ENCODE measurements around the gene OR5J2. TPM values are rescaled to one million over a fixed set of nuclear protein-coding genes. Genes with fewer than 3 reads are reported as not detected.
"Not testable (repeated sequence)": the region's sequence is repeated elsewhere in the genome, so short reads cannot be mapped to it uniquely, and the experiment has no call there.

Gene OR5J2
- total RNA-seq: not detected in 2 replicates
- long read RNA-seq: 0 reads

DNA sequence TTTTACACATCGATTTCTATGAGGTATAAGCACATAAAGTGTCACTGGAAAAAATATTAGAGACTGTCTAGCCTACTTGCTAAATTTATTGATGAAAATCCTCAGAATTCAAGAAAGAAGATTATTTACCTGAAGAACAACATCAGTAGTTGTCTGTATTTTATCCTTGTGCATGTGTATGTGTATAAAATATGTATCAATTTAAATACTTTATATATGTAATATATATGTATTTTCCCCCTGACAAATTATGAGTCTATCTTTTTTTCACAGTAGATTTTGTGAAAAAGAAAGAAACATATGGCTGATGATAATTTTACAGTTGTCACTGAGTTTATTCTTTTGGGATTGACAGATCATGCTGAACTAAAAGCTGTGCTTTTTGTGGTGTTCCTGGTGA, at the start of gene OR5J2:
Gene OR5J2 (plus strand): TSS at position 301 of the 400 bp plus-strand sequence. CDS start 0 bp downstream, at position 301.
- H3K27ac Mint-ChIP-seq (ENCODE audit: unreplicated experiment): no peak within 1 kb of the TSS

DNA sequence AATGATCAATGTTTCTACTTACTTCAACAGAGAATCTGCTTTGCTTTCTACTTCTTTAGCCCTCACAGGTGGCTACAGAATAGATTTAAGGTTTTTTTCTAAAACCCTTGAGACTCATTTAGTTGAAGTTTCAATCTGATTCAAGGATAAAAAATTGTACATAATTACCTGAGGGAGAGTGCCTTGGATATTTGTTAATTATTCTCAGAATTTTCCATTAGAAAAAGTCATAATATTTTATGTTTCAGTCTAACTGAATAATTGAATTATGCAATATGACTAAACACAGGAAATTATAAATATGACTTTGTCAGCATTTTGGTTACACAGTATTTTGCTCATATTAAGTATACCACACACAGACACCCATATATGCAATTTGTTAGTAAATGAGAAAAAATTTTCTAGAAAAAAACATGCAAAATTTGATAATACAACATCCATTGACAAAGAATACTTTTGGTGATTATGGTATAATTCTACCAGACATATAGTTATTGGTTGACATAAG, 36.2 kb upstream of the OR5J2 start, which contains the start of gene OR8J3:
Gene OR8J3 (minus strand): TSS at position 51 of the 511 bp plus-strand sequence. CDS start 2,483 bp downstream, outside the sequence.
- H3K4me1 Mint-ChIP-seq (ENCODE audit: unreplicated experiment): no peaks in the 10 kb centered on the region
- DNase-seq (ENCODE audit: extremely low spot score, unreplicated experiment): no peak
- no peaks in the 10 kb centered on the region for H3K36me3 Mint-ChIP-seq (ENCODE audit: unreplicated experiment)
- TF ChIP-seq, protein P1, sequence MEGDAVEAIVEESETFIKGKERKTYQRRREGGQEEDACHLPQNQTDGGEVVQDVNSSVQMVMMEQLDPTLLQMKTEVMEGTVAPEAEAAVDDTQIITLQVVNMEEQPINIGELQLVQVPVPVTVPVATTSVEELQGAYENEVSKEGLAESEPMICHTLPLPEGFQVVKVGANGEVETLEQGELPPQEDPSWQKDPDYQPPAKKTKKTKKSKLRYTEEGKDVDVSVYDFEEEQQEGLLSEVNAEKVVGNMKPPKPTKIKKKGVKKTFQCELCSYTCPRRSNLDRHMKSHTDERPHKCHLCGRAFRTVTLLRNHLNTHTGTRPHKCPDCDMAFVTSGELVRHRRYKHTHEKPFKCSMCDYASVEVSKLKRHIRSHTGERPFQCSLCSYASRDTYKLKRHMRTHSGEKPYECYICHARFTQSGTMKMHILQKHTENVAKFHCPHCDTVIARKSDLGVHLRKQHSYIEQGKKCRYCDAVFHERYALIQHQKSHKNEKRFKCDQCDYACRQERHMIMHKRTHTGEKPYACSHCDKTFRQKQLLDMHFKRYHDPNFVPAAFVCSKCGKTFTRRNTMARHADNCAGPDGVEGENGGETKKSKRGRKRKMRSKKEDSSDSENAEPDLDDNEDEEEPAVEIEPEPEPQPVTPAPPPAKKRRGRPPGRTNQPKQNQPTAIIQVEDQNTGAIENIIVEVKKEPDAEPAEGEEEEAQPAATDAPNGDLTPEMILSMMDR (IDR thresholded peaks at IDR 0.05): no peak
- H3K27ac Mint-ChIP-seq (ENCODE audit: unreplicated experiment): no peak within 1 kb of the TSS
- no peak within 1 kb of the TSS for H3K4me3 Mint-ChIP-seq (ENCODE audit: unreplicated experiment)
- peaks cover 27% of the 10 kb centered on the region for H3K9me3 Mint-ChIP-seq (ENCODE audit: unreplicated experiment)
- H3K27me3 Mint-ChIP-seq (ENCODE audit: unreplicated experiment): no peaks in the 10 kb centered on the region

More for the DNA sequence above, at the start of gene OR5J2:
- H3K4me3 Mint-ChIP-seq (ENCODE audit: unreplicated experiment): no peak within 1 kb of the TSS
- no peaks in the 10 kb centered on the region for H3K4me1 Mint-ChIP-seq (ENCODE audit: unreplicated experiment)
- no peaks in the 10 kb centered on the region for H3K36me3 Mint-ChIP-seq (ENCODE audit: unreplicated experiment)
- H3K27me3 Mint-ChIP-seq (ENCODE audit: unreplicated experiment): no peaks in the 10 kb centered on the region
- no peak for DNase-seq (ENCODE audit: extremely low spot score, unreplicated experiment)
- H3K9me3 Mint-ChIP-seq (ENCODE audit: unreplicated experiment): peaks cover 14% of the 10 kb centered on the region
- TF ChIP-seq, protein P1 (IDR thresholded peaks at IDR 0.05): no peak

DNA sequence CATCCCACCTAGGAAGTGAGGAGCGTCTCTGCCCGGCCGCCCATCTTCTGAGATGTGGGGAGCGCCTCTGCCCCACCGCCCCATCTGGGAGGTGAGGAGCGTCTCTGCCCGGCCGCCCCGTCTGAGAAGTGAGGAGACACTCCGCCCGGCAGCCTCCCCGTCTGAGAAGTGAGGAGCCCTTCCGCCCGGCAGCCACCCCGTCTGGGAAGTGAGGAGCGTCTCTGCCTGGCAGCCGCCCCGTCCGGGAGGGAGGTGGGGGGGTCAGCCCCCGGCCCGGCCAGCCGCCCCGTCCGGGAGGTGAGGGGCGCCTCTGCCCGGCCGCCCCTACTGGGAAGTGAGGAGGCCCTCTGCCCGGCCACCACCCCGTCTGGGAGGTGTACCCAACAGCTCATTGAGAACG, 32.7 kb upstream of the OR5J2 start:
- H3K4me3 Mint-ChIP-seq (ENCODE audit: unreplicated experiment); DNase-seq (ENCODE audit: extremely low spot score, unreplicated experiment); H3K27ac Mint-ChIP-seq (ENCODE audit: unreplicated experiment); H3K27me3 Mint-ChIP-seq (ENCODE audit: unreplicated experiment); H3K36me3 Mint-ChIP-seq (ENCODE audit: unreplicated experiment); H3K4me1 Mint-ChIP-seq (ENCODE audit: unreplicated experiment): not testable (repeated sequence)
- peaks cover 35% of the 10 kb centered on the region for H3K9me3 Mint-ChIP-seq (ENCODE audit: unreplicated experiment)

DNA sequence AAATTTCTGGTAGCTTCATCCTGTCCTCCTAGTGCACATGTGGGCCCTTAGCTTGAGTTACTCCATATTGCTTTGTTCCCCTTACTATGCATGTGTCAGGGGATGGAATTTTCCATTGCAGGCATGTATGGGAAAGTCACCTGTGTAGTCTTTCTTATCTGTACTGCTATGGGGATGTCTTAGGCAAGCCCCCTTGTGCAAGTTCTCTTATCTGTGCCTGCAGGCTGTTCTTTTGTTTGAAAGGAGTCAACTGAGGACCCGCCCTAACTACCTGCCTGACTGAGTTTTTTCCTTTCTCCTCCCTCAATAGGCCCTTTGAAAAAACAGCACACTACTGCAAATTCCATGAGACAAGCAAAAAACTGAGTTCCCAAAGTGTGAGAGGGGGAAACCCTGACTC, 25.0 kb upstream of the OR5J2 start:
- no peak overlapping the region for H3K4me3 Mint-ChIP-seq (ENCODE audit: unreplicated experiment)
- peaks cover 49% of the 10 kb centered on the region for H3K9me3 Mint-ChIP-seq (ENCODE audit: unreplicated experiment)

DNA sequence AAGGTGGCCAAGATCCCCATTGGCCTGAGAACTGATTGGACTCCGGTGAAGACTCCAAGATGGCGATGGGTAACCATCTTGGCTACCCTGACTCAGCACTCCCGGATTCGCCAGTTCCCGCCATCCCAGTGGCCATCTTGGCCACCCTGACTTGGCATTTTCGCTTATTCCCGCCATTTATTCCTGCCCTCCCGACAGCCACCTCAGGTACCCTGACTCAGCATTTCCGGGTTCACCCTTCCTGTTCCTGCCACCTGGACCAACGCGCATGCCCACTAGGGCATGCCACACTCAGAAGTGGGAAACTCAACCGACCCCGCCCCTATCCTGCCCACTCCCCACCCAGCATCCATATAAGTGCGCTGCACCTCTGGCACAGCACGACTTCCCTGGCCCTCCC, 24.1 kb upstream of the OR5J2 start:
- TF ChIP-seq, protein P1 (IDR thresholded peaks at IDR 0.05): no peak
- no peak overlapping the region for H3K27ac Mint-ChIP-seq (ENCODE audit: unreplicated experiment)
- no peak overlapping the region for H3K4me3 Mint-ChIP-seq (ENCODE audit: unreplicated experiment)
- peaks cover 53% of the 10 kb centered on the region for H3K9me3 Mint-ChIP-seq (ENCODE audit: unreplicated experiment)
- H3K36me3 Mint-ChIP-seq (ENCODE audit: unreplicated experiment): no peaks in the 10 kb centered on the region
- no peak for DNase-seq (ENCODE audit: extremely low spot score, unreplicated experiment)
- no peaks in the 10 kb centered on the region for H3K4me1 Mint-ChIP-seq (ENCODE audit: unreplicated experiment)
- no peaks in the 10 kb centered on the region for H3K27me3 Mint-ChIP-seq (ENCODE audit: unreplicated experiment)

More for the DNA sequence above, 25.0 kb upstream of the OR5J2 start:
- Mint-ChIP-seq H3K36me3 (ENCODE audit: unreplicated experiment) (no peaks in the 10 kb centered on the region), H3K27me3 (ENCODE audit: unreplicated experiment) (no peaks in the 10 kb centered on the region), H3K27ac (ENCODE audit: unreplicated experiment) (no peak overlapping the region), H3K4me1 (ENCODE audit: unreplicated experiment) (no peaks in the 10 kb centered on the region)
- TF ChIP-seq, protein P1 (IDR thresholded peaks at IDR 0.05): no peak
- DNase-seq (ENCODE audit: extremely low spot score, unreplicated experiment): no peak

Data from osteocyte (in vitro differentiated cells).